Stimulated activated memory B cell treated with anti-CD40 and anti-IgM and Interleukin-4, amounts not matched to agents 10 μg/mL and 1 μg/mL and 100 μg/mL, for 72 hours (primary cell): ENCODE measurements around the gene EFEMP1.

Source experiments
- ATAC-seq: fragments of 150-1000 bp; cut with Tn5 transposase; 2 replicates; pipeline ENCODE4 v1.10.0; 2021
- H3K27ac Mint-ChIP-seq: one replicate; pipeline ENCODE4 v1.8.0; 2022; ENCODE audit warnings: mild to moderate bottlenecking, mixed read lengths
- H3K27me3 Mint-ChIP-seq: one replicate; pipeline ENCODE4 v1.8.0; 2022; ENCODE audit warnings: mixed read lengths
- H3K36me3 Mint-ChIP-seq: one replicate; pipeline ENCODE4 v1.8.0; 2022; ENCODE audit warnings: mixed read lengths
- H3K4me1 Mint-ChIP-seq: one replicate; pipeline ENCODE4 v1.8.0; 2022; ENCODE audit warnings: mixed read lengths
- H3K4me3 Mint-ChIP-seq: one replicate; pipeline ENCODE4 v1.8.0; 2022; ENCODE audit warnings: mild to moderate bottlenecking, moderate library complexity, mixed read lengths
- H3K9me3 Mint-ChIP-seq: one replicate; pipeline ENCODE4 v1.8.0; 2022; ENCODE audit warnings: mixed read lengths

Gene EFEMP1

DNA sequence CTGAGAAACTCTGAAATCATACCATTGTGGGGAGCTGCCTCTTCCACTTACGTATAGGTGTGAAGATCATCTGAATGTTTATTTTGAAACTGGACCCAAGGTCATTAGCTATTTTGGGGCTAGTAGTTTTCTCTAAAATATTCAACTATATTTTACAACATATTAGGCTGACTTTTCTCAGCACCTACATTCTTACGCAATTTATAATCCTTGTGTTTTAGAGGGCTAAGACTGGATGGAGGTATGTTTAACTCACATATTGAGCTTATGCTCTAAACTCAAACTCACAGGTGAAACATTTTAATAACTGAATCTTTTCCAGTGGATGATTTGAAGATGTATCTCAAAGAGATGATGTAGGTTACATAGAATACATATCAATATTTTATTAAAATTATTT is 49.2 kb downstream of the EFEMP1 start:
- H3K27ac Mint-ChIP-seq: no peak overlapping the region
- no peak overlapping the region for H3K4me3 Mint-ChIP-seq
- no peak for ATAC-seq
- H3K27me3 Mint-ChIP-seq: no peaks in the 10 kb centered on the region
- H3K9me3 Mint-ChIP-seq: no peaks in the 10 kb centered on the region
- H3K36me3 Mint-ChIP-seq: no peaks in the 10 kb centered on the region
- peaks cover 11% of the 10 kb centered on the region for H3K4me1 Mint-ChIP-seq

- no peaks in the 10 kb centered on the region for H3K36me3 Mint-ChIP-seq
- peaks cover 11% of the 10 kb centered on the region for H3K4me1 Mint-ChIP-seq
- no peak for ATAC-seq
- no peaks in the 10 kb centered on the region for H3K27me3 Mint-ChIP-seq
- no peaks in the 10 kb centered on the region for H3K9me3 Mint-ChIP-seq
- H3K4me3 Mint-ChIP-seq: no peak overlapping the region
- H3K27ac Mint-ChIP-seq: no peak overlapping the region
Observed at GRCh38 chr2:55871637-55872036, 51.9 kb downstream of the EFEMP1 start.

- Mint-ChIP-seq H3K4me3 (no peak overlapping the region), H3K27ac (no peak overlapping the region), H3K36me3 (no peaks in the 10 kb centered on the region), H3K9me3 (no peaks in the 10 kb centered on the region), H3K4me1 (peaks cover 11% of the 10 kb centered on the region), H3K27me3 (peaks cover under 1% of the 10 kb centered on the region)
- ATAC-seq: no peak
Observed at GRCh38 chr2:55869637-55870325, 53.8 kb downstream of the EFEMP1 start.

GRCh38 chr2:55865096-55865835 is 58.3 kb downstream of the EFEMP1 start:
- no peaks in the 10 kb centered on the region for H3K9me3 Mint-ChIP-seq
- peaks cover 10% of the 10 kb centered on the region for H3K27me3 Mint-ChIP-seq
- H3K4me3 Mint-ChIP-seq: no peak overlapping the region
- H3K36me3 Mint-ChIP-seq: no peaks in the 10 kb centered on the region
- H3K27ac Mint-ChIP-seq: no peak overlapping the region
- no peaks in the 10 kb centered on the region for H3K4me1 Mint-ChIP-seq
- no peak for ATAC-seq

DNA sequence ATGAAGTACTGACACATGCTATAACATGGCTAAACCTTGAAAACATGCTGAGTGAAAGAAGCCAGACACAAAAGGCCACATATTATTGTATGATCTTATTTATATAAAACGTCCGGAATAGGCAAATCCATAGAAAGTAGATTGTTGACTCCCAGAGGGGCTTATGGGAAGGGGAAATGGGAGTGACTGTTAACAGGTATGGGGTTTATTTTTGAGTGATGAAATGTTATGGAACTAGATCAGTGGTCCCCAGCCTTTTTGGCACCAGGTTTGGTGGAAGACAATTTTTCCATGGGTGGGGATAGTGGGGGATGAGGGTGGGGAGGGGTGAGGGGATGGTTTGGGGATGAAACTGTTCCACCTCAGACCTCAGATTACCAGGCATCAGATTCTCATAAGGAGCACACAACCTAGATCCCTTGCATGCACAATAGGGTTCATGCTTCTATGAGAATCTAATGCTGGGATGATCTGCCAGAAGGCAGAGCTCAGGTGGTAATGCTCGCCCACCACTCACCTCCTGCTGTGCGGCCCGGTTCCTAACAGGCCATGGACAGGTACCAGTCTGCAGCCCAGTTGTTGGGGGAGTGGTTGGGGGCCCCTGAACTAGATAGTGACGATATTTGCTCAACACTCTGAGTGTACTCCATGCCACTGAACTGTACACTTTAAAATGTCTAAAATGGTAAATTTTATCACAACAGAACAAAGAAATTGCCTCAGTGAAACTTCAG is 59.1 kb downstream of the EFEMP1 start:
- Mint-ChIP-seq H3K4me1 (no peaks in the 10 kb centered on the region), H3K9me3 (no peaks in the 10 kb centered on the region), H3K4me3 (no peak overlapping the region), H3K36me3 (no peaks in the 10 kb centered on the region), H3K27me3 (peaks cover 10% of the 10 kb centered on the region), H3K27ac (no peak overlapping the region)
- ATAC-seq: no peak

DNA sequence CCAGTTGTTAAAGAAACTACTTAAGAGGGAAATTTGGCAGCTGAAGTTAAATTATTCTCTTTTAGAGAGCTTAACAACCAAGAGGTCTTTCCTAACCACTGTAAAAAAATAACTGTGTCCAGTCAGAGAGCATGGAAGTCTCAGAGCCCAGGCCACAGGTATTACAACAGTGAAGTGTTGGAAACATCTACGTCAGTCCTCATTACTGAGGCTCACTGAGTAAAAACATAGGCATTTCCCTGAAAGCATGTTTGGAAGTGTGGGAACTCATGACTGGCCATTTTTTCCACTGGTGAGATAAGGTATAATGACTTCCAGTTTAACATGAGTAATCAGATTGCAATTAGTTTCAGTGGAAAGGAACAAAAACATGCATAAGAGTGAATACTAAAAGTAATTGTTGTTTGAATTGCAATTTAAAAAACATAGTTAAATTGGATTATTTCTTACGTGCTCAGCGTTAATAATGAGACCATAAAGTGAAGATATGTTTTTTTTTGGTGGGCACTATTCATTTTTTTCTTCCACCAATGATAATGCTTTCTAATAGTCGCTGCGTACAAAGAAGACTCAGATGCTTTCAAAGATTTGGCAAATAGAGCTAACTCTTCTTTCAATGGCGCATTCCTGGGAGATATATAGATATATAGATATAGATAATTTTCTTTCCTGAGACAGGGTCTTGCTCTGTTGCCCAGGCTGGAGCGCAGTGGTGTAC is 60.8 kb downstream of the EFEMP1 start:
- Mint-ChIP-seq H3K9me3 (no peaks in the 10 kb centered on the region), H3K36me3 (no peaks in the 10 kb centered on the region), H3K27me3 (peaks cover 10% of the 10 kb centered on the region), H3K4me1 (no peaks in the 10 kb centered on the region), H3K27ac (no peak overlapping the region), H3K4me3 (no peak overlapping the region)
- no peak for ATAC-seq

GRCh38 chr2:55862246-55862645 is 61.3 kb downstream of the EFEMP1 start:
- Mint-ChIP-seq H3K36me3 (no peaks in the 10 kb centered on the region), H3K9me3 (no peaks in the 10 kb centered on the region), H3K27ac (no peak overlapping the region), H3K4me3 (no peak overlapping the region), H3K27me3 (peaks cover 10% of the 10 kb centered on the region), H3K4me1 (no peaks in the 10 kb centered on the region)
- no peak for ATAC-seq

DNA sequence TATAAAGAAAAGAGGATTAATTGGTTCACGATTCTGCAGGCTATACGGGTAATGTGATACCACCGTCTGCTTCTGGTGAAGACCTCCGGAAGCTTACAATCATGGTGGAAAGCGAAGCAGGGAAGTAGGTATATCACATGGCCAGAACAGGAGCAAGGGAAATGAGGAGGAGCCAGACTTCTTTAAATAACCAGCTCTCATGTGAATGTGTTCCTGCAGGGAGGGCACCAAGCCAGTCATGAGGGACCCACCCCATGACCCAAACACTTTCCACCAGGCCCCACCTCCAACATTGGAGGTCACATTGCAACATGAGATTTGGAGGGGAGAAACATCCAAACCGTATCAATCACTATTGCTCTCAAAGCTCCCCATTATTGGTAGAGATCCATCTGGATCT is 61.8 kb downstream of the EFEMP1 start:
- H3K27ac Mint-ChIP-seq: no peak overlapping the region
- no peaks in the 10 kb centered on the region for H3K4me1 Mint-ChIP-seq
- peaks cover 10% of the 10 kb centered on the region for H3K27me3 Mint-ChIP-seq
- ATAC-seq: no peak
- H3K9me3 Mint-ChIP-seq: no peaks in the 10 kb centered on the region
- no peak overlapping the region for H3K4me3 Mint-ChIP-seq
- H3K36me3 Mint-ChIP-seq: no peaks in the 10 kb centered on the region

DNA sequence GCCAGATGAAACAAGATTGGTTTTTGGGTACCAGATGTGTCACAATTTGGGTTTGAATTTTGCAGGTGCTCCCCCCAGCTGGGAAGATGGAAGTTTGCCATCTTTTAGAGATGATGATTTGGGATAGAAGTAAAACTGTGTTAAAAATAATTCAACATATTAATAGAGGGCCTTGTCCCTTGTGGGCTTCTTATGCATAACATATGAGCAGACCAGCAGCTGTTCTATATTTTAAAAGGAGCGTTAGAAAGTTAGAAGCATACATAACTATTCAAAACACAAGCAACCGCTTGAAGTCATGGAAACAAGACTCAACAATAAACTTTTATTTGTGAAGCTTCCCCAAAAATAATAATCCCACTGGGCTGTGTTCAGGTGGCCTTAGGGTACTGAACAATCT is 62.8 kb downstream of the EFEMP1 start:
- ATAC-seq: no peak
- Mint-ChIP-seq H3K27ac (no peak overlapping the region), H3K4me3 (no peak overlapping the region), H3K9me3 (no peaks in the 10 kb centered on the region), H3K36me3 (no peaks in the 10 kb centered on the region), H3K4me1 (no peaks in the 10 kb centered on the region), H3K27me3 (peaks cover 10% of the 10 kb centered on the region)

DNA sequence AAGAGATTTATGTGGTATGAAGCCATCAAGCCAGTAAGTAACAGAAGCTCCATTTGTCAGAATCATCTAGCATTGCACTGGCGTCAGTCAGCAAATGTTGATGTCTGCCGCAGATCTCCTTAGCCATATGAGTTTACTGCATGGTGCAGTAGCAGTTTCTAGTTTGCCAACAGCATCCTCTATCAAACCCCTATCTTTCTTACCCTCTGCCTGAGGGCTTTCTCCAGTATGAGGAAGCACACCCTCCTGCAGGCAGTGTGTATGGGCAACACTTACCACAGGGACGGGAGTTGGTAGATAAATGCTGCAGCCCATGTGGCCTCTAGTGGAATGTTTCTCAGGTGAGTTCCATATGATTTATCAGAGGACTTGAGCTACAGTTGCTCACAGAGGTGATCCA is 63.7 kb downstream of the EFEMP1 start:
- Mint-ChIP-seq H3K27me3 (peaks cover 10% of the 10 kb centered on the region), H3K36me3 (no peaks in the 10 kb centered on the region), H3K27ac (no peak overlapping the region), H3K4me3 (no peak overlapping the region), H3K4me1 (no peaks in the 10 kb centered on the region), H3K9me3 (no peaks in the 10 kb centered on the region)
- ATAC-seq: no peak

DNA sequence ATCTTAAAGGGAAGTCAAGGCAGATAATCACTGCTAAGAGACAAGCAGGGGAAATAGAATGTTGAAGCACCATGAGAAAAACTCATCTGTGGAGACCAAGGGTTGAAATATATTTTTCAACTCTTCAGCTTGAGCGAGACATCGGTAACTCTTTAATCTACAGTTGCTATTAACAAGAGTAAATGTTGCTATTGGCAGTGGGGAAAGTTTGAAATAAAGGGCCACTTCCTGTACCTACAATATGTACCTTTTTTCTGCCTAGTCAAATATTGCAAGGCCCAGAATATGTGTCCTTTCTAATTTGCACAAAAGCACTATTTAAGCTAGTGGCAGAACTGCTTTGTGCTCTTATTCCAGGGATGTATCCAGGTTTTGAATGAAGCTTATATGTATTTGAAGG is 65.8 kb downstream of the EFEMP1 start:
- no peak overlapping the region for H3K27ac Mint-ChIP-seq
- no peaks in the 10 kb centered on the region for H3K36me3 Mint-ChIP-seq
- no peak for ATAC-seq
- no peaks in the 10 kb centered on the region for H3K27me3 Mint-ChIP-seq
- no peaks in the 10 kb centered on the region for H3K4me1 Mint-ChIP-seq
- peaks cover 2% of the 10 kb centered on the region for H3K9me3 Mint-ChIP-seq
- no peak overlapping the region for H3K4me3 Mint-ChIP-seq

GRCh38 chr2:55856936-55857335 is 66.6 kb downstream of the EFEMP1 start:
- Mint-ChIP-seq H3K27me3 (no peaks in the 10 kb centered on the region), H3K9me3 (peaks cover 2% of the 10 kb centered on the region), H3K4me3 (no peak overlapping the region), H3K27ac (no peak overlapping the region), H3K4me1 (no peaks in the 10 kb centered on the region), H3K36me3 (no peaks in the 10 kb centered on the region)
- no peak for ATAC-seq

GRCh38 chr2:55848096-55848495 is 75.5 kb downstream of the EFEMP1 start:
- no peak overlapping the region for H3K27ac Mint-ChIP-seq
- no peak overlapping the region for H3K4me3 Mint-ChIP-seq
- H3K27me3 Mint-ChIP-seq: no peaks in the 10 kb centered on the region
- no peaks in the 10 kb centered on the region for H3K9me3 Mint-ChIP-seq
- H3K4me1 Mint-ChIP-seq: peaks cover 6% of the 10 kb centered on the region
- no peak for ATAC-seq
- H3K36me3 Mint-ChIP-seq: no peaks in the 10 kb centered on the region

DNA sequence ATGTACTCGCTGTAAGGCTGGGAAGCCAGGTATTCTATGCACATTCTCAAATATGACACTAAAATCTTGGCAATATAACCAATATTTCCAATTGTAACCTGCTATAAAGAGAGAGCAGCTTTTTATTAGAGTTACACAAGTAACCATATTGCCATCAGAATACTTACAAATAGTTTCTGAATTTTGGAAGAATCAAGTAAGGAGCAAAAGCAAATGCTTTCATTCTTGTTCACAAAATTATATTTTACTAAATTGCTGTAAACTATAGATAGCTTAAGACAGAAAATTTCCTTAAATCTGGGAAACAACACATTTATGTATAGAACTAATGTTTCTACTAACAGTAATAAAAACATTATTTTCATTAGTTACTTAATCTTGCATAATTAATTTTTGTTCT is 77.2 kb downstream of the EFEMP1 start:
- Mint-ChIP-seq H3K36me3 (no peaks in the 10 kb centered on the region), H3K27me3 (no peaks in the 10 kb centered on the region), H3K27ac (no peak overlapping the region), H3K9me3 (no peaks in the 10 kb centered on the region), H3K4me1 (peaks cover 6% of the 10 kb centered on the region), H3K4me3 (no peak overlapping the region)
- ATAC-seq: no peak

GRCh38 chr2:55844986-55845385 is 78.6 kb downstream of the EFEMP1 start:
- H3K36me3 Mint-ChIP-seq: no peaks in the 10 kb centered on the region
- H3K27ac Mint-ChIP-seq: no peak overlapping the region
- H3K4me3 Mint-ChIP-seq: no peak overlapping the region
- no peaks in the 10 kb centered on the region for H3K27me3 Mint-ChIP-seq
- H3K4me1 Mint-ChIP-seq: peaks cover 6% of the 10 kb centered on the region
- no peaks in the 10 kb centered on the region for H3K9me3 Mint-ChIP-seq
- no peak for ATAC-seq
